Gastrocnemius medialis (tissue), 4 donors: Measurements from ENCODE around the gene GOLGA8B. TPM values are rescaled to one million over a fixed set of nuclear protein-coding genes. Genes with fewer than 3 reads are reported as not detected.

Experiments
- ATAC-seq, 2 donors: fragments of 150-250 bp; one replicate each; pipeline ENCODE4 v1.9.1; 2016
- DNase-seq, 2 donors: peaks; one replicate each; pipeline ENCODE4 v3.0.0-alpha.2; 2019
- H3K27ac ChIP-seq, 4 donors: fragments of 200-600 bp; sonication (generic); 1 replicate in 1 of 4; 2 replicates in 3 of 4; pipeline ENCODE4 v1.5.1; 2016 to 2018; ENCODE audit warnings: mild to moderate bottlenecking in 2 of 4, moderate library complexity in 1 of 4
- H3K27me3 ChIP-seq, 3 donors: fragments of 200-600 bp; sonication (generic) in 2 of 3; 1 replicate in 1 of 3; 2 replicates in 2 of 3; pipeline versions ENCODE4 v1.5.1 to v1.6.0; 2016 to 2019; ENCODE audit warnings: mild to moderate bottlenecking in 1 of 3, moderate library complexity in 1 of 3
- H3K36me3 ChIP-seq, 2 donors: fragments of 200-600 bp; sonication (generic) in 1 of 2; one replicate each; pipeline ENCODE4 v1.5.1; 2017 to 2018
- H3K4me1 ChIP-seq, 2 donors: fragments of 200-600 bp; sonication (generic) in 1 of 2; one replicate each; pipeline ENCODE4 v1.5.1; 2016 to 2017; ENCODE audit warnings: mild to moderate bottlenecking in 2 of 2
- H3K4me3 ChIP-seq, 4 donors: fragments of 200-600 bp; sonication (generic) in 3 of 4; 1 replicate in 1 of 4; 2 replicates in 3 of 4; pipeline ENCODE4 v1.5.1; 2016 to 2019; ENCODE audit warnings: mild to moderate bottlenecking in 2 of 4
- H3K9me3 ChIP-seq, 3 donors: fragments of 200-600 bp; sonication (generic) in 2 of 3; 1 replicate in 1 of 3; 2 replicates in 2 of 3; pipeline ENCODE4 v1.5.1; 2016 to 2019
- CTCF ChIP-seq, 5 experiments: fragments of 450-650 bp in 3 of 5; fragments of 200-600 bp in 2 of 5; sonication (generic) in 2 of 5; IDR thresholded peaks in 4 of 5; conservative IDR thresholded peaks in 1 of 5; 1 replicate in 4 of 5; 2 replicates in 1 of 5; pipeline ENCODE4 v1.5.1; 2016 to 2019; ENCODE audit warnings: antibody characterized with exemption in 5 of 5, mild to moderate bottlenecking in 3 of 5, moderate library complexity in 3 of 5
- POLR2A ChIP-seq, 2 donors: fragments of 450-650 bp; IDR thresholded peaks; one replicate each; pipeline ENCODE4 v1.6.1; 2017; ENCODE audit warnings: antibody characterized with exemption in 2 of 2, mild to moderate bottlenecking in 2 of 2, moderate library complexity in 2 of 2
- in situ Hi-C, 4 donors: fragments of 200-750 bp; cut with MboI; loops; one replicate each; pipeline versions ENCODE4 v1.15.0 to v1.8.0; 2017; ENCODE audit warnings: low sequenced_read_pairs in 4 of 4
- intact Hi-C: fragments of 100-400 bp; cut with DNase I; formaldehyde crosslinking; loops from one replicate; pipeline ENCODE4 v1.15.1; 2023; ENCODE audit warnings: low total_unique reads
- total RNA-seq, 4 donors: library from RNA; depleted of rRNA; stranded (reverse); fragments of >200 nt; gene quantifications; one replicate each; pipeline versions ENCODE4 v1.1.0 to v1.2.3, GENCODE V29; 2016

GOLGA8B gene
- total RNA-seq, 4 donors from 2014 or later: 2.5 to 55.5 (median 22.9) TPM

- Histone ChIP-seq H3K27ac (no peak overlapping the region), H3K4me3 (no peak overlapping the region), H3K36me3 (no peaks in the 10 kb centered on the region), H3K4me1 (no peaks in the 10 kb centered on the region), H3K9me3 (no peaks in the 10 kb centered on the region), H3K27me3 (peaks cover 0 to 9% (median 0%) of the 10 kb centered on the region in 3 donors)
- TF ChIP-seq POLR2A (IDR thresholded peaks at IDR 0.05) (no peak), CTCF (IDR thresholded peaks at IDR 0.05 in 4 of 5, conservative IDR thresholded peaks at IDR 0.05 in 1 of 5) (no peak)
- intact Hi-C loops (no loop called here), in situ Hi-C loops (no loop called here)
- no peak for ATAC-seq
- DNase-seq: no peak
Measured at GRCh38 chr15:34598799-34599585, 15.5 kb upstream of the GOLGA8B start.

GRCh38 chr15:34597316-34597715 lies 13.9 kb upstream of the GOLGA8B start:
- intact Hi-C loops: no loop called here
- in situ Hi-C loops: no loop called here

GRCh38 chr15:34594361-34594760 lies 10.9 kb upstream of the GOLGA8B start:
- in situ Hi-C loops: no loop called here
- Histone ChIP-seq H3K27me3 (peaks cover 0 to 2% (median 0%) of the 10 kb centered on the region in 3 donors), H3K27ac (no peak overlapping the region), H3K9me3 (no peaks in the 10 kb centered on the region), H3K36me3 (no peaks in the 10 kb centered on the region), H3K4me3 (no peak overlapping the region), H3K4me1 (no peaks in the 10 kb centered on the region)
- intact Hi-C loops: no loop called here
- no peak for TF ChIP-seq CTCF (IDR thresholded peaks at IDR 0.05 in 4 of 5, conservative IDR thresholded peaks at IDR 0.05 in 1 of 5)
- no peak for TF ChIP-seq POLR2A (IDR thresholded peaks at IDR 0.05)
- ATAC-seq (no peak), DNase-seq (no peak)

More at GRCh38 chr15:34597316-34597715, 13.9 kb upstream of the GOLGA8B start:
- no peak for DNase-seq
- H3K27ac ChIP-seq: no peak overlapping the region
- no peaks in the 10 kb centered on the region for H3K9me3 ChIP-seq
- no peaks in the 10 kb centered on the region for H3K36me3 ChIP-seq
- no peak overlapping the region for H3K4me3 ChIP-seq
- peaks cover 0 to 9% (median 0%) of the 10 kb centered on the region in 3 donors for H3K27me3 ChIP-seq
- no peak for ATAC-seq
- no peaks in the 10 kb centered on the region for H3K4me1 ChIP-seq
- TF ChIP-seq CTCF (IDR thresholded peaks at IDR 0.05 in 4 of 5, conservative IDR thresholded peaks at IDR 0.05 in 1 of 5) (no peak), POLR2A (IDR thresholded peaks at IDR 0.05) (no peak)

GRCh38 chr15:34591306-34591705 lies 7.9 kb upstream of the GOLGA8B start:
- Histone ChIP-seq H3K36me3 (no peaks in the 10 kb centered on the region), H3K9me3 (no peaks in the 10 kb centered on the region), H3K4me3 (no peak overlapping the region), H3K27me3 (no peaks in the 10 kb centered on the region), H3K27ac (no peak overlapping the region), H3K4me1 (no peaks in the 10 kb centered on the region)
- ATAC-seq: no peak
- no peak for DNase-seq
- TF ChIP-seq POLR2A (IDR thresholded peaks at IDR 0.05): no peak
- TF ChIP-seq CTCF (IDR thresholded peaks at IDR 0.05 in 4 of 5, conservative IDR thresholded peaks at IDR 0.05 in 1 of 5): no peak
- intact Hi-C loops (no loop called here), in situ Hi-C loops (no loop called here)
